Mammary microvascular endothelial cell (primary cell): Measurements from ENCODE around the gene PPP1R27. TPM values are rescaled to one million over a fixed set of nuclear protein-coding genes. Genes with fewer than 3 reads are reported as not detected.

ENCODE experiments used
- total RNA-seq: library from RNA; depleted of rRNA; stranded (reverse); fragments of >200 nt; gene quantifications from 2 replicates; pipeline ENCODE4 v1.2.3, GENCODE V29; 2015

Gene PPP1R27, protein sequence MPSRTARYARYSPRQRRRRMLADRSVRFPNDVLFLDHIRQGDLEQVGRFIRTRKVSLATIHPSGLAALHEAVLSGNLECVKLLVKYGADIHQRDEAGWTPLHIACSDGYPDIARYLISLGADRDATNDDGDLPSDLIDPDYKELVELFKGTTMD
- not detected in 2 replicates for total RNA-seq

DNA sequence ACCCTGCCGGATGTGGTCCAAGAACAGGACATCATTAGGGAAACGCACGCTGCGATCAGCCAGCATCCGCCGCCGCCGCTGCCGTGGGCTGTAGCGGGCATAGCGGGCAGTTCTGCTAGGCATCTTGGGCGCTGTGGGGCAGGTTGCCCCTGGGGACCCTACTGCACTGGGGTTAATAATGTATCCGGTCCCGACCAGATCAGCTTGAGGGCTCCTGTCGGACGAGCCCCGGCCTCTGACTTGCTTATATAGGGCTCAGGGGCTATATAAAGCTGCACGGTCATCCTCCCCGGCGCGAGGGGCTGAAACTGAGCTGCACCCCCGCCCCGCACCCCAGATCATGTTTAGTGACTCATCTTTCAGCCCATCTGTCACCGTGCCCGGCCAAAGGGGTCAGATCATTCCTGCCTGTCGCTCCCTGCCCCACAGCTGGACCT is at the start of gene PPP1R27:
TSS of gene PPP1R27 (minus strand) at position 220 of the 437 bp plus-strand sequence. CDS start at position 123, 97 bp downstream.

DNA sequence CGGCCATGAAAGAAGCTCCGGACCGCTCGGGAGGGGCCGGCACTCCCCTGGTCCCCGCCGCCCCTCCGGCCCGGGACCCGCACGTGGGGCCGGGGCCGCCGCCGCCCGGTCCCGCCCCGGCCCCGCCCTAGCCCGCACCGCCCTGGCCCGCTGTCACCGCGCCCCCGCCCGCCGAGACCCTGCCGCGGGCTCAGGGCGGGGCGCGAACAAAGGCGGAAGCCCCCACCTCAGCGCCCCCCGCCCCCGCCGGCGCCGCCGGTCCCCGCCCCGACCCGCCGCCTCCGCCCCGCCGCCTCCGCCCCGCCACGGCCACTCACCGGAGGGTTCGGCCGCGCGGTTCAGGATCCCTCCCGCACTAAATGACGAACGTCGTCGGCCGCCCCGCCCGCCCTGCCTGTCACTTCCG is 36.1 kb upstream of the PPP1R27 start, which contains the start of gene ARHGDIA:
TSS of gene ARHGDIA (minus strand) at position 357 of the 406 bp plus-strand sequence. CDS start 1,407 bp downstream, outside the sequence.

DNA sequence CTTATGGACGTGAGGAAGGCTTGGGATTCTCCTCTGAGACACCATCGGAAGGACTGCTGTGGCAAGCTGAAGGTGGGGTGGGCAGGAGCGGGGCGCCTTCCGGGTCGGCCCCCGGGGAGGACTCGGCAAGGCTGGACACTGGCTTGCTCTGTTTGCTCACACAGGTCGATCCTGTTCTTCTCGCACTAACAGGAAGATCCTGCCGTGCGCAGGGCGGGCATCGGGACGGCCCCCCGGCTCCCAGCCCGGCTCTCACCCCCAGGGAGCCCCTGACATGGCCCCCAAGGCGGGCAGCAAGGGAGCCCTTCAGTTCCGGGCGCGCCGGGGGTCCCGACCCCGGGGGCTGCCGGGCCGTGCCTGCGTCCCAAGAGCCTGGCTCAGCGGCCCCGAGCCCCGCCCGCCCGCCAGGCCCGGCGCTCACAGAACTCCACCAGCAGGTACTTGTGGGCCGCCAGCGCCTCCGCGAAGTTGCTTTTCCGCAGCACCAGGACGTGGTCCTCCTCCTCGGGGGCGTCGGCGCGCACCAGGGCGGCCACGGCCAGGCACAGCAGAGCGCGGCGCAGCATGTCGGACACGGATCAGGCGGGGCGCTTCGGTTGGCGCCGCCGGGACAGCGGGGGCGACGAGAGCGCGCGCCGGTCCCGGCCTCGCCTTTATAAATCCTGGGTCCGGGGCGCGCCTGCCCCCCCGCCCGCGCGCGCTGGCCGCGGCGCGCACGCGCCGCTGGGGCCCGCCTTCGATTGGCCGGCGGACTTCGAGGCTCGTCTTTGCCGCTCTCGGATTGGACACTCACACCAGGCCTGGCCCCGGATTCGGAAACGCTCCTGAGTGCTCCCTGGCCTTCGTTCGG is 25.3 kb upstream of the PPP1R27 start, which contains the start of gene P4HB:
TSS of gene P4HB (minus strand) at position 630 of the 850 bp plus-strand sequence. CDS start at position 566, 64 bp downstream.

DNA sequence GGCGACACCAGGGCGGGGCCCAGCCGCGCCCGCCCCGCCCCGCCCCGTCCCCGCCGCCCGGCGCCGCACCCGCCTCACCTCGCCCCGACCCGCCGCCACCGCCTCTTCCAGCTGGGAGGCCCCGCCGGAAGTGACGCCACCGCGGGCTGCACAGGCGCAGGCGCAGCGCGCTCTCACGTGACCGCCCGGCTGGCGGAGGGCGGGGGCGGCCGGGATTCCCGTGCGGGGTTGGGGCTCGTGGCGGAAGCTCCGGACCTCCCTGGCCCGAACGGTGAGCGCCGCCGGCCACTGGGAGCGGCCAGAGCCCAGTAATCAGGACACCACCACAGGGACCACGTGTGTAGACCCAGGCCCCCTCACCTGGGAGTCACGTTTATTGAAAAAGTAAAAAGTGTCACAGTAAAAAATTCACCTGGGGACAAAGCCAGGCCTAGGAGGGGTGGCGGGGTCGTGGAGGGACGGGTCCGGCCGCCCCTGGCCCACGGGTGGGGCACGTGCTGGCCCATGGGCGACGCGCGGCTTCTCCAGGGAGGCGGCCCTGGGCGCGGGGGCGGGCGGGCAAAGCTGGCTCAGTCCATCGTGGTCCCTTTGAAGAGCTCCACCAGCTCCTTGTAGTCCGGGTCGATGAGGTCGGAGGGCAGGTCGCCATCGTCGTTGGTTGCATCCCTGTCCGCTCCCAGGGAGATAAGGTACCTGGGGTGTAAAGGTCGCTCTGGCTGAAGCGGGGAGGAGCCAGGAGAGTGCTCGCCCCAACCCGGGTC is 1.5 kb downstream of the PPP1R27 start, which contains the start of gene MCRIP1:
TSS of gene MCRIP1 (minus strand) at position 132 of the 761 bp plus-strand sequence. CDS start 8,785 bp downstream, outside the sequence.

DNA sequence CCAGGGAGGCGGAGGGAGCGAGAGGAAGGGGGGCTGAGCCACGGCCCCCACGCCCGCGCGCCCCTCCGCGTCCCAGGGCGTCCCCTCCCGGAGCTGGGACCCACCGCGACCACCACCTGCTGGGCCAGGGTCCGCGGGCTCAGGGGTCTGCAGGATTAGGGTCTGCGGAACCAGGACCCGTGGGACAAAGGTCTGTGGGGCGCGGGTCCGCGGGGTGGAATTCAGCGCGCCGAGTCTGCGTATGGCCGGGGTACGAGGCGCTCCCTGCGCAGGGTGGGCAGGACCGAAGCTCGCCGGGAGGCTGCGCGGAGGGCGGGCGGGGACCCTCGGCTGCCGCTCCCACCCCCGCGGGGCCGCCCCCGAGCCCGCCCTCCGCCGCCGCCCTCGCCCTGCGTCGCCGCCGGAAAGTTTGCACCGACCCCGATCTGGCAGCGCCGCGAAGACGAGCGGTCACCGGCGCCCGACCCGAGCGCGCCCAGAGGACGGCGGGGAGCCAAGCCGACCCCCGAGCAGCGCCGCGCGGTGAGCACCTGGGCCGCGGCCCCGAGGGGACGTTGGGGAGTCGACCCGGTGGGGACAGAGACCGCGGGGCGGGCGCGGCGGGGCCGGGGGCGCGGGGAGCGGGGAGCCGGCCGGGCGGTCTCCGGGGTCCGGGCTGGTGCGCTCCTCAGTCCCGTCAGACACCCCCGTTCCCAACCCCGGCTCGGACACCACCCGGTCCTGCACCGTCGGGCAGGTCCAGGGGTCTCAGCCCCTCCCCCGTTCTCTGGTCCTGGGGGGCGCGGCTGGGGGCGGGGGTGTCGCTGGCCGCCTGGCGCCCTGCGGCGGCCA is 30.9 kb downstream of the PPP1R27 start, which contains the start of gene GCGR:
TSS of gene GCGR (plus strand) at position 423 of the 831 bp plus-strand sequence. CDS start 4,869 bp downstream, outside the sequence.

Other genes with a start within 250 kb of the PPP1R27 start
- gene NPLOC4, start 197.9 kb downstream of the PPP1R27 start, total RNA-seq = 79.1 and 89.9 TPM in 2 replicates
- 0.20 TPM in 1 of 2 replicates, not detected in the other for gene TSPAN10, start 197.9 kb downstream of the PPP1R27 start, total RNA-seq
- gene PDE6G, start 178.5 kb downstream of the PPP1R27 start, total RNA-seq = 0.20 and 0.25 TPM in 2 replicates
- gene OXLD1, start 168.4 kb downstream of the PPP1R27 start, total RNA-seq = 26.7 and 37.2 TPM in 2 replicates
- gene CCDC137, start 168.3 kb downstream of the PPP1R27 start, total RNA-seq = 21.9 and 22.1 TPM in 2 replicates
- 35.6 and 36.0 TPM in 2 replicates for gene ARL16, start 151.3 kb downstream of the PPP1R27 start, total RNA-seq
- 124 and 135 TPM in 2 replicates for gene HGS, start 151.0 kb downstream of the PPP1R27 start, total RNA-seq
- 145 and 156 TPM in 2 replicates for gene MRPL12, start 131.7 kb downstream of the PPP1R27 start, total RNA-seq
- 27.1 and 32.0 TPM in 2 replicates for gene SLC25A10, start 122.8 kb downstream of the PPP1R27 start, total RNA-seq
- not detected in 2 replicates for gene GCGR, start 30.9 kb downstream of the PPP1R27 start, total RNA-seq
- 88.9 and 104 TPM in 2 replicates for gene MCRIP1, start 1.8 kb downstream of the PPP1R27 start, total RNA-seq
- gene P4HB, start 25.5 kb upstream of the PPP1R27 start, total RNA-seq = 1,689 and 1,862 TPM in 2 replicates
- gene ARHGDIA, start 36.3 kb upstream of the PPP1R27 start, total RNA-seq = 405 and 442 TPM in 2 replicates
- gene ALYREF, start 56.5 kb upstream of the PPP1R27 start, total RNA-seq = 270 and 274 TPM in 2 replicates
- 259 and 262 TPM in 2 replicates for gene ANAPC11, start 56.7 kb upstream of the PPP1R27 start, total RNA-seq
- gene NPB, start 67.2 kb upstream of the PPP1R27 start, total RNA-seq = 0.54 and 1.3 TPM in 2 replicates
- 51.8 and 57.0 TPM in 2 replicates for gene PCYT2, start 76.3 kb upstream of the PPP1R27 start, total RNA-seq
- gene SIRT7, start 83.1 kb upstream of the PPP1R27 start, total RNA-seq = 15.3 and 18.3 TPM in 2 replicates
- 22.3 and 23.3 TPM in 2 replicates for gene MAFG, start 92.7 kb upstream of the PPP1R27 start, total RNA-seq
- 52.5 and 73.9 TPM in 2 replicates for gene PYCR1, start 102.2 kb upstream of the PPP1R27 start, total RNA-seq
- gene MYADML2, start 112.2 kb upstream of the PPP1R27 start, total RNA-seq = not detected in 2 replicates
- not detected in 2 replicates for gene NOTUM, start 126.1 kb upstream of the PPP1R27 start, total RNA-seq
- 20.9 and 21.3 TPM in 2 replicates for gene ASPSCR1, start 142.6 kb upstream of the PPP1R27 start, total RNA-seq
- gene CENPX, start 187.8 kb upstream of the PPP1R27 start, total RNA-seq = 130 TPM in 2 replicates
- 25.1 and 29.3 TPM in 2 replicates for gene LRRC45, start 188.3 kb upstream of the PPP1R27 start, total RNA-seq
- gene RAC3, start 196.6 kb upstream of the PPP1R27 start, total RNA-seq = 15.5 and 16.5 TPM in 2 replicates
- 114 and 147 TPM in 2 replicates for gene DCXR, start 202.6 kb upstream of the PPP1R27 start, total RNA-seq
- 28.5 and 30.8 TPM in 2 replicates for gene RFNG, start 216.8 kb upstream of the PPP1R27 start, total RNA-seq
- gene GPS1, start 216.8 kb upstream of the PPP1R27 start, total RNA-seq = 116 and 127 TPM in 2 replicates
- gene DUS1L, start 230.8 kb upstream of the PPP1R27 start, total RNA-seq = 81.1 and 101 TPM in 2 replicates